Keratinocyte (primary cell): ENCODE results near the gene LSM11. TPM values are rescaled to one million over a fixed set of nuclear protein-coding genes. Genes with fewer than 3 reads are reported as not detected.

Experiments used
- DNase-seq: peaks from one replicate; pipeline ENCODE4 v3.0.0-alpha.2; 2011; ENCODE audit warnings: low read depth, missing footprints, low spot score
- FAIRE-seq: peaks from 2 replicates; lab custom pipeline; 2011; peaks lifted over from hg19 to GRCh38; lab: Jason Lieb, UNC
- H2AFZ ChIP-seq: 2 replicates; pipeline ENCODE4 v1.6.0; 2012; ENCODE audit warnings: low read length, control low read depth, inconsistent platforms; ENCODE audit not compliant: control insufficient read depth
- H3K27ac ChIP-seq: 2 replicates; pipeline ENCODE4 v1.5.1; 2011; ENCODE audit warnings: low read length; ENCODE audit not compliant: control insufficient read depth, insufficient read depth
- H3K27me3 ChIP-seq: 3 replicates; pipeline ENCODE4 v1.6.0; 2011; ENCODE audit warnings: low read length; ENCODE audit not compliant: control insufficient read depth, insufficient read depth; ENCODE audit errors: extremely low read depth
- H3K36me3 ChIP-seq, 2 experiments: 2 replicates in 1 of 2; 3 replicates in 1 of 2; pipeline ENCODE4 v1.5.1; 2011; ENCODE audit warnings: low read length in 2 of 2, mild to moderate bottlenecking in 1 of 2; ENCODE audit not compliant: control insufficient read depth in 2 of 2, insufficient read depth in 2 of 2; ENCODE audit errors: extremely low read depth in 1 of 2
- H3K4me1 ChIP-seq: 3 replicates; pipeline ENCODE4 v1.5.1; 2011; ENCODE audit warnings: low read length; ENCODE audit not compliant: control insufficient read depth, insufficient read depth; ENCODE audit errors: extremely low read depth
- H3K4me2 ChIP-seq: 3 replicates; pipeline ENCODE4 v1.6.0; 2011; ENCODE audit warnings: low read depth, low read length; ENCODE audit not compliant: control insufficient read depth, insufficient read depth; ENCODE audit errors: extremely low read depth
- H3K4me3 ChIP-seq, 3 experiments: fragments of 200-600 bp in 1 of 3; sonication (generic) in 1 of 3; 2 replicates in 2 of 3; 3 replicates in 1 of 3; pipeline ENCODE4 v1.5.1; 2011 to 2016; ENCODE audit warnings: low read length in 3 of 3, mild to moderate bottlenecking in 3 of 3, control low read depth in 2 of 3, inconsistent platforms in 1 of 3, low read depth in 1 of 3, mixed read lengths in 1 of 3, mixed run types in 1 of 3, moderate library complexity in 1 of 3; ENCODE audit not compliant: control insufficient read depth in 2 of 3, insufficient read depth in 2 of 3; ENCODE audit errors: extremely low read depth in 1 of 3
- H3K79me2 ChIP-seq: 2 replicates; pipeline ENCODE4 v1.6.0; 2012; ENCODE audit warnings: low read length; ENCODE audit not compliant: control insufficient read depth, insufficient read depth
- H3K9ac ChIP-seq: 3 replicates; pipeline ENCODE4 v1.6.0; 2011; ENCODE audit warnings: low read length; ENCODE audit not compliant: control insufficient read depth, insufficient read depth; ENCODE audit errors: extremely low read depth
- H3K9me1 ChIP-seq: 3 replicates; pipeline ENCODE4 v1.6.0; 2011; ENCODE audit warnings: low read length; ENCODE audit not compliant: control insufficient read depth, insufficient read depth; ENCODE audit errors: extremely low read depth
- H3K9me3 ChIP-seq: 2 replicates; pipeline ENCODE4 v1.5.1; 2012; ENCODE audit warnings: low read depth, low read length; ENCODE audit not compliant: control insufficient read depth
- H4K20me1 ChIP-seq: 3 replicates; pipeline ENCODE4 v1.6.0; 2011; ENCODE audit warnings: low read length; ENCODE audit not compliant: control insufficient read depth, insufficient read depth; ENCODE audit errors: extremely low read depth
- EZH2 ChIP-seq: IDR thresholded peaks from one replicate; pipeline ENCODE4 v1.6.1; 2012; ENCODE audit warnings: inconsistent platforms, mild to moderate bottlenecking, low read length, moderate library complexity
- dilution Hi-C: fragments of 300-500 bp; cut with MboI; formaldehyde crosslinking; loops from one replicate; pipeline ENCODE4 v1.7.0; 2020; ENCODE audit warnings: low sequenced_read_pairs; ENCODE audit not compliant: extremely low pct_ligation_motif_present
- polyA plus RNA-seq, 5 experiments: library from polyadenylated mRNA; depleted of rRNA in 3 of 5; stranded (reverse) in 3 of 5; stranded (forward) in 1 of 5; unstranded in 1 of 5; fragments of >200 nt; gene quantifications; 1 replicate in 1 of 5; 2 replicates in 3 of 5; 3 replicates in 1 of 5; pipeline versions ENCODE4 v1.2.1 to v1.2.3, GENCODE V29; 2011 to 2012; ENCODE audit warnings: missing spikeins in 2 of 5, low read depth in 1 of 5, low replicate concordance in 1 of 5
- TF ChIP-seq, protein P1 (sequence below), 3 experiments: IDR thresholded peaks in 1 of 3; conservative IDR thresholded peaks in 1 of 3; optimal IDR thresholded peaks in 1 of 3; 2 replicates in 2 of 3; 3 replicates in 1 of 3; pipeline versions ENCODE3 to v1.5.1; 2011; ENCODE audit warnings: low read length in 3 of 3, mild to moderate bottlenecking in 3 of 3, moderate library complexity in 2 of 3, control low read depth in 1 of 3, inconsistent platforms in 1 of 3; ENCODE audit not compliant: insufficient read depth in 2 of 3; ENCODE audit errors: extremely low read depth in 1 of 3

LSM11 gene
- polyA plus RNA-seq, 1 donor (not counting 4 experiments of a cell fraction or from before 2014, with no cell fraction given): 2.7 TPM

- dilution Hi-C loops: no loop called here
- H3K4me2 ChIP-seq: no peak overlapping the region
- no peaks in the 10 kb centered on the region for H3K36me3 ChIP-seq
- TF ChIP-seq EZH2: no peak
- TF ChIP-seq, protein P1, sequence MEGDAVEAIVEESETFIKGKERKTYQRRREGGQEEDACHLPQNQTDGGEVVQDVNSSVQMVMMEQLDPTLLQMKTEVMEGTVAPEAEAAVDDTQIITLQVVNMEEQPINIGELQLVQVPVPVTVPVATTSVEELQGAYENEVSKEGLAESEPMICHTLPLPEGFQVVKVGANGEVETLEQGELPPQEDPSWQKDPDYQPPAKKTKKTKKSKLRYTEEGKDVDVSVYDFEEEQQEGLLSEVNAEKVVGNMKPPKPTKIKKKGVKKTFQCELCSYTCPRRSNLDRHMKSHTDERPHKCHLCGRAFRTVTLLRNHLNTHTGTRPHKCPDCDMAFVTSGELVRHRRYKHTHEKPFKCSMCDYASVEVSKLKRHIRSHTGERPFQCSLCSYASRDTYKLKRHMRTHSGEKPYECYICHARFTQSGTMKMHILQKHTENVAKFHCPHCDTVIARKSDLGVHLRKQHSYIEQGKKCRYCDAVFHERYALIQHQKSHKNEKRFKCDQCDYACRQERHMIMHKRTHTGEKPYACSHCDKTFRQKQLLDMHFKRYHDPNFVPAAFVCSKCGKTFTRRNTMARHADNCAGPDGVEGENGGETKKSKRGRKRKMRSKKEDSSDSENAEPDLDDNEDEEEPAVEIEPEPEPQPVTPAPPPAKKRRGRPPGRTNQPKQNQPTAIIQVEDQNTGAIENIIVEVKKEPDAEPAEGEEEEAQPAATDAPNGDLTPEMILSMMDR (optimal IDR thresholded peaks at IDR 0.05 in 1 of 3, IDR thresholded peaks at IDR 0.05 in 1 of 3, conservative IDR thresholded peaks at IDR 0.05 in 1 of 3; ENCODE audit: extremely low read depth in 1 of 3, insufficient read depth in 2 of 3, low read length in 3 of 3): no peak
- no peaks in the 10 kb centered on the region for H3K27me3 ChIP-seq
- no peak overlapping the region for H3K27ac ChIP-seq
- peaks cover 6% of the 10 kb centered on the region for H3K79me2 ChIP-seq
- no peak overlapping the region for H3K9ac ChIP-seq
- no peaks in the 10 kb centered on the region for H3K9me1 ChIP-seq
- DNase-seq (peak; percentile 26), FAIRE-seq (no peak)
- H3K4me1 ChIP-seq: peaks cover 11% of the 10 kb centered on the region
- no peak overlapping the region for H2AFZ ChIP-seq
- H3K4me3 ChIP-seq: no peak overlapping the region
- no peaks in the 10 kb centered on the region for H3K9me3 ChIP-seq
- no peaks in the 10 kb centered on the region for H4K20me1 ChIP-seq
Measured at GRCh38 chr5:157748760-157749461, 5.4 kb downstream of the LSM11 start.

DNA sequence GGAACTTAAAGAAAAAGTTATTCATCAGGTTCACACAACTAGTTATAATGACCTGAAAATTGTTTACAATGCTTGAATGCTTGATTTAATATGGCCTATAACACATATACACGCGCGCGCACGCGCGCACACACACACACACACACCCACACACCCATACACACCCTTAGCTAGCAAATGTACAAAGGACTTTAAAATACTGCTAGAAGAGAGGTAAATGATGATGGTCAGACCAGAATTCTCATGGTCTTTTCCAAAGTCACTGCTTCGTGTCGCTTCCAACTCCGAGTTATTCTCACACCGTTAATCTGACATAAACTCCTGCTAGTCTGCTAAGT is 5.9 kb downstream of the LSM11 start:
- FAIRE-seq (no peak), DNase-seq (no peak)
- dilution Hi-C loops: no loop called here
- no peaks in the 10 kb centered on the region for H3K9me1 ChIP-seq
- no peaks in the 10 kb centered on the region for H3K27me3 ChIP-seq
- no peak overlapping the region for H2AFZ ChIP-seq
- no peak overlapping the region for H3K27ac ChIP-seq
- TF ChIP-seq EZH2: no peak
- TF ChIP-seq, protein P1 (optimal IDR thresholded peaks at IDR 0.05 in 1 of 3, IDR thresholded peaks at IDR 0.05 in 1 of 3, conservative IDR thresholded peaks at IDR 0.05 in 1 of 3; ENCODE audit: extremely low read depth in 1 of 3, insufficient read depth in 2 of 3, low read length in 3 of 3): no peak
- no peak overlapping the region for H3K9ac ChIP-seq
- no peaks in the 10 kb centered on the region for H3K9me3 ChIP-seq
- peaks cover 3% of the 10 kb centered on the region for H3K79me2 ChIP-seq
- H3K4me1 ChIP-seq: peaks cover 9% of the 10 kb centered on the region
- H3K4me3 ChIP-seq: no peak overlapping the region
- no peaks in the 10 kb centered on the region for H4K20me1 ChIP-seq
- H3K4me2 ChIP-seq: no peak overlapping the region
- H3K36me3 ChIP-seq: no peaks in the 10 kb centered on the region
